Stimulated activated CD4-positive, alpha-beta T cell treated with anti-CD3 and anti-CD28 coated beads, Interleukin-4, amount 100 ng/mL, for 48 hours (primary cell): Measurements from ENCODE around the gene TLR2.

Source experiments
- DNase-seq, 2 donors: peaks; one replicate each; pipeline ENCODE4 v3.0.0-alpha.2; 2020; ENCODE audit warnings: low read depth in 2 of 2

TLR2 gene

DNA sequence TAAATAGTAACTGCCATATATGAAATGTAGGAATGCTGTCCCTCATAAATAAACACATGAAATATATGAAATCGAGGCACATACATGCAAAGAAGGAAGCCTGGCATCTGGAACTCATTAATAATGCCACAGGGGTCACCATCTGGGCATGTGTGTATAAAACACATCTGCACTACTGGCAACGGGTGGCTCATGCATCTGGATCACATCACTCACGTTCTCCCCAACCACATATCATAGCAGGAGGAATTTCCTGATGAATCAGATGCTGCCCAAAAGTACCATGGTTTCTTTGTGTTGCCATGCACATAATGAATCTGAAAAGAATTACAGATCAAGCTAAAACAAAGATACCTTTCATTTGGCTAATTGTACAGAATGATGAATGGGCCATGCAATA lies 47.2 kb downstream of the TLR2 start:
- no peak for DNase-seq

GRCh38 chr4:153733751-153734448 lies 49.8 kb downstream of the TLR2 start:
- DNase-seq = no peak

GRCh38 chr4:153735906-153736461 lies 51.9 kb downstream of the TLR2 start:
- DNase-seq = no peak

- DNase-seq = no peak
These were observed 57.5 kb downstream of the TLR2 start for GRCh38 chr4:153741541-153741940.

DNA sequence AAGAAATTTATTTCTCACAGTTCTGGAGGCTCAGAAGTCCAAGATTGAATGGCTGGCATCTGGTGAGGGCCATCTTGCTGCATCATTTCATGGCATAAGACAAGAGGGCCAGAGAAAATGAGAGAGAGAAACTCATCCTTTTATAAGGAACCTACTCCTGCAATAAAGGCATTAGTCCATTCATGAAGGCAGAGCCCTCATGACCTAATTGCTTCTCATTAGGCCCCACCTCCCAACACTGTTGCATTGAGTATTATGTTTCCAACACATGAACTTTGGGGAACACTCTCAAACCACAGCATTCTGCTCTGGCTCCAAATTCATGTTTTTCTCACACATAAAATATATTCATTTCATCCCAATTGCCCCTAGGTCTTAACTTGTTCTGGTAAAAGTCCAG lies 61.6 kb downstream of the TLR2 start:
- no peak for DNase-seq

GRCh38 chr4:153747406-153747955 lies 63.4 kb downstream of the TLR2 start:
- no peak for DNase-seq

- no peak for DNase-seq
These were observed 64.3 kb downstream of the TLR2 start for GRCh38 chr4:153748378-153748777.

- peak; percentile 56 to 60 for DNase-seq
These were observed 66.2 kb downstream of the TLR2 start for GRCh38 chr4:153750197-153750817.

DNA sequence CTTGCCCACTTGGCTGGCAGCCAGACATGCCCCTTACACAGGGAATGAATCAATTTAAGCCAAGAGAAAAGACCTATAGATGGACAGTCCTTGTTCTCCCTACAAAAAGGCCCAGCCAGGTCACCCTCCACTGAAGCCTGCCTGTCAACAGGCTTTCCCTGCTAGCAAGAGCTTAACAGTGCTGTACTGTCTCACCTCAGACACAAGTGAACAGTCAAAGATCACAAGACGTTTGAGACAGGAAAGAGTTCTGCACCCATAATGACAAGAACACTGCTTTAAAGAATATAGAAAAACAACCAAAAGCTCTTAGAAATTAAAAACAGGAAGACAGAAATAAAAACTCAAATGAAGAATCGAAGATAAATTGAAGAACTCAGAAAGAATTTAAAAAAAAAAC lies 71.1 kb downstream of the TLR2 start:
- no peak for DNase-seq
